ENCODE data around the gene AKAP13. TPM values are rescaled to one million over a fixed set of nuclear protein-coding genes. Genes with fewer than 3 reads are reported as not detected.
A peak's percentile ranks its signal among the peaks of the same experiment; 100 is the strongest.
"Not testable (repeated sequence)": the region's sequence is repeated elsewhere in the genome, so short reads cannot be mapped to it uniquely, and the experiment has no call there.

Gene AKAP13
- total RNA-seq, 1 donor from 2014 or later = 238 TPM

GRCh38 chr15:85564686-85565085 is 184.3 kb downstream of the AKAP13 start:
- ATAC-seq (peak; percentile 67), DNase-seq (ENCODE audit: low spot score) (no peak)
- intact Hi-C loops (cut with DNase I) = no loop called here

GRCh38 chr15:85568261-85568808 is 187.9 kb downstream of the AKAP13 start:
- intact Hi-C loops (cut with DNase I) = no loop called here
- DNase-seq (ENCODE audit: low spot score) (no peak), ATAC-seq (no peak)

- DNase-seq (ENCODE audit: low spot score) (no peak), ATAC-seq (peak; percentile 42)
- intact Hi-C loops (cut with DNase I) = no loop called here
Observed at GRCh38 chr15:85570336-85570735, 189.9 kb downstream of the AKAP13 start.

DNA sequence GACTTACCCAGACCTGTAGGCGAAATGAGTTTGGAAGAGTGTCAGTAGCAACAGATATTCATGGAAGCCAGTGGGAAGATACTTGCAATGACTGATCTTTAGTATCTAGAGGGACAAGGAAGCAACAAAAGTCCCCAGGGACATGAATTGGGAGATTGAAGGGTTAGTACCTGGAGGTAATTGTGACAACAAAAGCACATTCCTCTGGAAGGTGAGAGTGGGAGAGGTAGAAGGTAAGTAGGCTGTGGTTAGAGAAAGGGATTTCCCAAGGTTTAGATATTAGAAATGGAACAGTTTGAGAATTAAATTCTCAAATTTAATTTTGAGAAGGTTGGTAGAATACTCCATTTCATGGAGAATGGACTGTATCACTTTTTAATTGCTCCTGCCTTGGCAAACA is 191.4 kb downstream of the AKAP13 start:
- ATAC-seq (no peak), DNase-seq (ENCODE audit: low spot score) (no peak)
- intact Hi-C loops (cut with DNase I) = no loop called here

- no peak for ATAC-seq
- intact Hi-C loops (cut with DNase I) = no loop called here
- no peak for DNase-seq (ENCODE audit: low spot score)
Observed at GRCh38 chr15:85576392-85576791, 196.0 kb downstream of the AKAP13 start.

- DNase-seq (ENCODE audit: low spot score) (no peak), ATAC-seq (peak; percentile 26)
- intact Hi-C loops (cut with DNase I) = no loop called here
Observed at GRCh38 chr15:85578941-85579701, 198.7 kb downstream of the AKAP13 start.

- intact Hi-C loops (cut with DNase I) = loop anchor here (5.0 kb wide), 1 partner anchor 88 kb away; no protein-coding TSS in a partner anchor
Observed at GRCh38 chr15:85579957-85580694, 199.7 kb downstream of the AKAP13 start.

DNA sequence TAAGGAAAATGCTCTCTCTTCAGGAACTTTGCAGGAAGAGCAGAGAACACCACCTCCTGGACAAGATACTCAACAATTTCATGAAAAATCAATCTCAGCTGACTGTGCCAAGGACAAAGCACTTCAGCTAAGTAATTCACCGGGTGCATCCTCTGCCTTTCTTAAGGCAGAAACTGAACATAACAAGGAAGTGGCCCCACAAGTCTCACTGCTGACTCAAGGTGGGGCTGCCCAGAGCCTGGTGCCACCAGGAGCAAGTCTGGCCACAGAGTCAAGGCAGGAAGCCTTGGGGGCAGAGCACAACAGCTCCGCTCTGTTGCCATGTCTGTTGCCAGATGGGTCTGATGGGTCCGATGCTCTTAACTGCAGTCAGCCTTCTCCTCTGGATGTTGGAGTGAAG is 200.5 kb downstream of the AKAP13 start:
- DNase-seq (ENCODE audit: low spot score) (no peak), ATAC-seq (peak; percentile 8)
- intact Hi-C loops (cut with DNase I) = loop anchor here (5.0 kb wide), 1 partner anchor 89 kb away; no protein-coding TSS in a partner anchor

More at GRCh38 chr15:85579957-85580694, 199.7 kb downstream of the AKAP13 start:
- ATAC-seq (peak; percentile 58), DNase-seq (ENCODE audit: low spot score) (no peak)

DNA sequence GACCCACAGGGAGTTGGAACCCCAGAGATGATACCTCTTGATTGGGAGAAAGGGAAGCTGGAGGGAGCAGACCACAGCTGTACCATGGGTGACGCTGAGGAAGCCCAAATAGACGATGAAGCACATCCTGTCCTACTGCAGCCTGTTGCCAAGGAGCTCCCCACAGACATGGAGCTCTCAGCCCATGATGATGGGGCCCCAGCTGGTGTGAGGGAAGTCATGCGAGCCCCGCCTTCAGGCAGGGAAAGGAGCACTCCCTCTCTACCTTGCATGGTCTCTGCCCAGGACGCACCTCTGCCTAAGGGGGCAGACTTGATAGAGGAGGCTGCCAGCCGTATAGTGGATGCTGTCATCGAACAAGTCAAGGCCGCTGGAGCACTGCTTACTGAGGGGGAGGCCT is 201.1 kb downstream of the AKAP13 start:
- ATAC-seq (peak; percentile 59), DNase-seq (ENCODE audit: low spot score) (no peak)
- intact Hi-C loops (cut with DNase I) = loop anchor here (5.0 kb wide), 1 partner anchor 89 kb away; no protein-coding TSS in a partner anchor

DNA sequence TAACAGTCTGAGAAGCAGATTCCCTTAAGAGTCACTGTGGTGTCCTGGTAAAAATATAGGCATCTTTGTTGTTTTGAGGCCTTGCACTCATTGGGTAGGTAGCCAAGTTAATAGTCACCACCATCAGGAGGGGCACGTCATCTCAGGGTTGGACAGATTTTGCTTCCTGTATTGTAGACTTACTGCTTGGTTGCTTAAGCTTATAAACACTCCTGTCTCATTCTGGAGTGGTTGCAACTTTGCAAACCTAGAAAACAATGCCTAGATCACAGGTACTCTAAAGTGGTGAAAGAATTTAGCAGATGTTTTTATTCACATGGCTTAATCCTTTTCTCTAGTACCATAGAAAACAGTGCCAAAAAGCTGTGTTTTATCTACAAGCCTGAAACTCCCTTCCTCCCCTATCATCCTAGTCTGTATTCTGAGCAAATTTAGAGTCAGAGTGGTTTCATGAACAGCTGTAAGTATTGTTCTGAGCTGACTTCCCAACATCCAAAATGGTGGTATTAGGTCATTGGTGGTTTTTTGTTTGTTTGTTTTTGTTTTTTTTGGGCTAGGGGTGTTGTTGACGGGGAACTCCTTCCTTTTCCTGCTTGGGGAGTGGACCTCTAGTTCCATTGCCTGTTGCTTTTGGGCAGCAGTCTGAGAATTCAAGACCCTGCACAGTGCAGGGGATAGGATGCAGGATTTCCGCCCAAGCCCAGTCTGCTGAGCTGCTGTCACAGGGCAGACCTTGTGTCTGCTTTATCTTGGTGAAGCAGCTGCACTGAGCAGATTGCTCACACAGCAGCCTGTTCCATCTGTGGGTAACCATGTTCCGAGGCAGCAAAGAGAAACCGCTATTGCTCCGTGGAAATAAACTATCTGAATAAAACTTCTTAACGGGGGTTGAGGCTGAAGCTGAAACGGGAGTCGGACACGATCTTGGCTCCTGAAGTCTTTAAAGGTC is 202.0 kb downstream of the AKAP13 start:
- DNase-seq (ENCODE audit: low spot score) (peak; percentile 80), ATAC-seq (peak; percentile 77)
- intact Hi-C loops (cut with DNase I) = loop anchor here (5.0 kb wide), 1 partner anchor 90 kb away; no protein-coding TSS in a partner anchor

GRCh38 chr15:85583442-85583841 is 203.0 kb downstream of the AKAP13 start:
- DNase-seq (ENCODE audit: low spot score) (no peak), ATAC-seq (peak; percentile 54)

DNA sequence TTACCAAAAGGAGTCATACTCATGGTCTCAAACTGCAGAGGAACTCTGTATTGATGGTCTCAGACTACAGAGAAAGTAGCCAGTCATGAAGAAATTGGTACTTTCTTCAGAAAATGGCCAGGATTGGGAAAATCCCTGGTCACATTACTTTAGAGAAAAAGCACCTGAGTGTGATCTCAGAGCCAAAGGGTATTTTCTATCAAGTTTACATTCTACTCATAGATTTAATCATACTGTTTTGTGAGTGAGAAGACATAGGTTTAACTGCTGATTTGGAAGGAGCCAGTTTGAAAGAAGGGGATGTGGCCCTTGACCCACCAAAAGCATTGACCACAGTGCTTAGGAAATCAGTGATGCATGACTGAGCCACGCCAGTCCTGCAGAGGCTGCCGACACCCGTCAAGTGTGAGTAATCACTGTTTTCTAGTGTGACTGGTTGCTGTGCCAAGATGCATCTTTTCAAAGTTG is 203.6 kb downstream of the AKAP13 start:
- ATAC-seq (peak; percentile 20), DNase-seq (ENCODE audit: low spot score) (no peak)
- intact Hi-C loops (cut with DNase I) = loop anchor here (5.0 kb wide), 1 partner anchor 92 kb away; no protein-coding TSS in a partner anchor

More at GRCh38 chr15:85583442-85583841, 203.0 kb downstream of the AKAP13 start:
- intact Hi-C loops (cut with DNase I) = loop anchor here (5.0 kb wide), 1 partner anchor 91 kb away; no protein-coding TSS in a partner anchor

DNA sequence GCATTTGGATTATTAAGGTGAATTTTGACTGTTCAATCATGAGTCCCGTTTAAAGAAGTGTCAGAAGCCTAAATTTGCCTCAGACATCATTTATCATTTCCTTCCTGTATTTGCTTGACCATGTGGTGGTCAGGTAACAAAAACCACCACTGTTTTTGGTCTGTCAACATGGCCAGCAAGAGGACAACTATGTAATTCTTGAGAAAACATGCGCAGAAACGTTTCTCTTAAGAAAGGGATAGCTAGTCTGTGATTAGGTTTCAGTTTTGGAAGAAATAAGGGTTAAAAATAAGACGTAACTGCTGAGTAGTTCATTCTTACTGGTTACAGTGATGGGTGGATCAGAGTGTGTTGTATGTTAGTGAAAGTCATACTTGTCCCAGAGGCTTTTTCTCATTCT is 204.5 kb downstream of the AKAP13 start:
- intact Hi-C loops (cut with DNase I) = loop anchor here (5.0 kb wide), 1 partner anchor 93 kb away; no protein-coding TSS in a partner anchor
- DNase-seq (ENCODE audit: low spot score) = no peak
- no peak for ATAC-seq

GRCh38 chr15:85586196-85586595 is 205.8 kb downstream of the AKAP13 start:
- DNase-seq (ENCODE audit: low spot score); intact Hi-C loops (cut with DNase I); ATAC-seq: not testable (repeated sequence)

- no peak for DNase-seq (ENCODE audit: low spot score)
- intact Hi-C loops (cut with DNase I) = no loop called here
- ATAC-seq = no peak
Observed at GRCh38 chr15:85587707-85588411, 207.5 kb downstream of the AKAP13 start.

DNA sequence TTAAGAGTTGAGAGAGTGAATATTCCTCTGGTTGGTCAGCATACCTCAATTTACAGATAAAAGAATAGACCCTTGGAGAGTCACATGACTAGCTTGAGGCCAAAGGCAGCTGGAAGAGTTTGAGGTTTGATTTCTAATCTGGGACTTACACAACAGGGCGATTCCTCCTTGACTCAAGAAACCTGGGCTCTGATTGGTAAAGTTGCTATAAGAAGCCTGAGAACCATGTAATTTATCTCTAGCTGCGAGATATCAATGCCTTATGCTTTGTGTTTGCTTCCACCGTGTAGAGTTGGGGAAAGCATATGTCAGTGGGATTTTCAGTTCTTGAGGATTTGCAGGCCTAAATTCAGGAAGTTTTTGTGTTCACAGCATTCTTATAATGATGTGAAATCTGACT is 208.3 kb downstream of the AKAP13 start:
- DNase-seq (ENCODE audit: low spot score) (no peak), ATAC-seq (peak; percentile 4)
- intact Hi-C loops (cut with DNase I) = no loop called here

DNA sequence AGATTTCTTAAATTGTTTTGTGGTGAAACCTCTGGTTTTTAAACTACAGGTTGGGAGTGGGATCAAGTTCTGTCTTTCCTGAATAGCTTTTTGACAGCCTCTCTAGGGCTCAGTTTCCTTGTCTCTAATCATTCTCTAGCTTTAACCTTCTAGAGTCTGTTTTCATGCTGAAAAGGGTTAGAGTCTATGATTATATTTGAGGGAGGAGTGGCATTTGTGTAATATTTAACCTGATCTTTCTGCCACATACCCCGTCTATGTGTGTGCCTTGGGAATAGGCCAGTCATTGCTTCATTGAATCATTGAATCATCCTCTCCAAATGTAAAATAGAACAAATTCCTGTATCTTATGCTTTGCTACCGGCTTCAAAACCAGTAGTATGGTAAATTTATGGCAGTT is 209.4 kb downstream of the AKAP13 start:
- DNase-seq (ENCODE audit: low spot score) (no peak), ATAC-seq (peak; percentile 39)
- intact Hi-C loops (cut with DNase I) = no loop called here

DNA sequence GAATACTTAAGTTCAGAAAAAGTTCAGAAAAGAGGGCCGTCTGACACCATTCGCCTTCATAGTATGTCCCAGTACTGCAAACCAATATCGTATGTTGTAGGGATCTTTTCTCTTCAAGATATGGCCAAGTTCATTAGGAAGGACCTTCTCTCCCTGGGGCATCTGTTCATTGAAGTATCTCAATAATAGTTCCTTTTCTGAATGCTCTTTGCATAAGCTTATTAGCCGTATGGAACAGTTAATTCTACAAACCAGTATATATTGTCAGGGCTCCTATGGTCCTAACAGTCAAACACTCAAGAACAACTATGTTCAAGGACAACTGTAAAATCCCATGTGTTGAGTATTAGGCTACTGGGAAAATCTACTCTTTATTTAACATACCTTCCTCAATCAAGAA is 211.2 kb downstream of the AKAP13 start:
- no peak for ATAC-seq
- intact Hi-C loops (cut with DNase I) = no loop called here

More for the DNA sequence above, 211.2 kb downstream of the AKAP13 start:
- no peak for DNase-seq (ENCODE audit: low spot score)
